Measurements from ENCODE around the gene IKZF4. TPM values are rescaled to one million over a fixed set of nuclear protein-coding genes. Genes with fewer than 3 reads are reported as not detected.

IKZF4 gene
- total RNA-seq, 1 experiment from 2014 or later = 8.8 TPM

- no peaks in the 10 kb centered on the region for H3K27me3 ChIP-seq (replicated peaks; ENCODE audit: insufficient read depth, low read depth, low read length, poor library complexity)
- H3K4me3 ChIP-seq (ENCODE audit: low read depth, low read length, poor library complexity, severe bottlenecking) = no peak overlapping the region
- H3K9me3 ChIP-seq (ENCODE audit: low read depth, low read length, poor library complexity, severe bottlenecking) = no peaks in the 10 kb centered on the region
- intact Hi-C loops (cut with micrococcal nuclease; ENCODE audit: unreplicated experiment) = no loop called here
- TF ChIP-seq CTCF (conservative IDR thresholded peaks at IDR 0.05; ENCODE audit: low read depth, low read length) = no peak
- TF ChIP-seq EZH2 (IDR thresholded peaks at IDR 0.05; ENCODE audit: borderline replicate concordance, low read depth, low read length, poor library complexity, severe bottlenecking) = no peak
- no peaks in the 10 kb centered on the region for H3K4me1 ChIP-seq (ENCODE audit: insufficient read depth, low read length, poor library complexity, severe bottlenecking)
- no peak for DNase-seq (ENCODE audit: low spot score)
- no peaks in the 10 kb centered on the region for H3K36me3 ChIP-seq (ENCODE audit: insufficient read depth, low read length, poor library complexity, severe bottlenecking)
- POLR2A ChIA-PET (ENCODE audit: low non-redundant PET) = no interaction called here
- CTCF ChIA-PET = no interaction called here
- no TSS peak for BruUV-seq (replicated peaks)
- H3K27ac ChIP-seq (ENCODE audit: low read depth, low read length, poor library complexity, severe bottlenecking) = no peak overlapping the region
Observed at GRCh38 chr12:56086608-56087007, 65.8 kb downstream of the IKZF4 start.

- no peak overlapping the region for H3K4me3 ChIP-seq (ENCODE audit: low read depth, low read length, poor library complexity, severe bottlenecking)
- H3K9me3 ChIP-seq (ENCODE audit: low read depth, low read length, poor library complexity, severe bottlenecking) = no peaks in the 10 kb centered on the region
- intact Hi-C loops (cut with micrococcal nuclease; ENCODE audit: unreplicated experiment) = no loop called here
- no peak for TF ChIP-seq CTCF (conservative IDR thresholded peaks at IDR 0.05; ENCODE audit: low read depth, low read length)
- no peak for TF ChIP-seq EZH2 (IDR thresholded peaks at IDR 0.05; ENCODE audit: borderline replicate concordance, low read depth, low read length, poor library complexity, severe bottlenecking)
- BruUV-seq (replicated peaks) = no TSS peak
- H3K27ac ChIP-seq (ENCODE audit: low read depth, low read length, poor library complexity, severe bottlenecking) = no peak overlapping the region
- CTCF ChIA-PET = no interaction called here
- DNase-seq (ENCODE audit: low spot score) = no peak
- POLR2A ChIA-PET (ENCODE audit: low non-redundant PET) = no interaction called here
- no peaks in the 10 kb centered on the region for H3K4me1 ChIP-seq (ENCODE audit: insufficient read depth, low read length, poor library complexity, severe bottlenecking)
- H3K36me3 ChIP-seq (ENCODE audit: insufficient read depth, low read length, poor library complexity, severe bottlenecking) = no peaks in the 10 kb centered on the region
- no peaks in the 10 kb centered on the region for H3K27me3 ChIP-seq (replicated peaks; ENCODE audit: insufficient read depth, low read depth, low read length, poor library complexity)
Observed at GRCh38 chr12:56087220-56087619, 66.4 kb downstream of the IKZF4 start.

Other genes with a start within 250 kb of the IKZF4 start
- 104 and 115 TPM in 2 replicates for gene SARNP, start 203.3 kb upstream of the IKZF4 start, total RNA-seq (2021)
- gene ORMDL2, start 203.0 kb upstream of the IKZF4 start, total RNA-seq (2021) = 32.3 and 35.4 TPM in 2 replicates
- 44.5 and 44.8 TPM in 2 replicates for gene DNAJC14, start 191.5 kb upstream of the IKZF4 start, total RNA-seq (2021)
- 2.2 and 2.3 TPM in 2 replicates for gene MMP19, start 178.1 kb upstream of the IKZF4 start, total RNA-seq (2021)
- 23.8 and 24.6 TPM in 2 replicates for gene PYM1, start 93.1 kb upstream of the IKZF4 start, total RNA-seq (2021)
- gene DGKA, start 89.9 kb upstream of the IKZF4 start, total RNA-seq (2021) = 10.1 and 13.7 TPM in 2 replicates
- gene PMEL, start 55.0 kb upstream of the IKZF4 start, total RNA-seq (2021) = 1.2 and 2.0 TPM in 2 replicates
- 103 and 113 TPM in 2 replicates for gene CDK2, start 54.2 kb upstream of the IKZF4 start, total RNA-seq (2021)
- gene RAB5B, start 47.0 kb upstream of the IKZF4 start, total RNA-seq (2021) = 73.9 and 78.1 TPM in 2 replicates
- gene SUOX, start 23.8 kb upstream of the IKZF4 start, total RNA-seq (2021) = 2.2 and 5.0 TPM in 2 replicates
- gene RPS26, start 20.9 kb downstream of the IKZF4 start, total RNA-seq (2021) = 51.9 and 69.9 TPM in 2 replicates
- gene ERBB3, start 59.1 kb downstream of the IKZF4 start, total RNA-seq (2021) = 0.70 and 2.0 TPM in 2 replicates
- 302 and 327 TPM in 2 replicates for gene PA2G4, start 83.5 kb downstream of the IKZF4 start, total RNA-seq (2021)
- gene RPL41, start 95.6 kb downstream of the IKZF4 start, total RNA-seq (2021) = 3,332 and 3,475 TPM in 2 replicates
- gene ZC3H10, start 97.2 kb downstream of the IKZF4 start, total RNA-seq (2021) = 11.8 and 14.4 TPM in 2 replicates
- gene ESYT1, start 107.2 kb downstream of the IKZF4 start, total RNA-seq (2021) = 90.0 and 107 TPM in 2 replicates
- 180 and 181 TPM in 2 replicates for gene MYL6B, start 131.5 kb downstream of the IKZF4 start, total RNA-seq (2021)
- gene MYL6, start 137.3 kb downstream of the IKZF4 start, total RNA-seq (2021) = 690 and 789 TPM in 2 replicates
- gene SMARCC2, start 168.4 kb downstream of the IKZF4 start, total RNA-seq (2021) = 133 and 140 TPM in 2 replicates
- gene RNF41, start 200.9 kb downstream of the IKZF4 start, total RNA-seq (2021) = 48.1 and 49.5 TPM in 2 replicates
- 67.5 and 73.2 TPM in 2 replicates for gene NABP2, start 203.3 kb downstream of the IKZF4 start, total RNA-seq (2021)
- gene SLC39A5, start 209.0 kb downstream of the IKZF4 start, total RNA-seq (2021) = 0.85 TPM in 1 of 2 replicates, not detected in the other
- 74.6 and 74.7 TPM in 2 replicates for gene ANKRD52, start 237.3 kb downstream of the IKZF4 start, total RNA-seq (2021)
- gene COQ10A, start 245.9 kb downstream of the IKZF4 start, total RNA-seq (2021) = 13.6 and 17.0 TPM in 2 replicates

All from A673 (cell line).